22Rv1 (cell line): ENCODE results near the gene DNAH9.

Experiments
- ZFX ChIP-seq: fragments of 450-650 bp; IDR thresholded peaks from 2 replicates; pipeline ENCODE4 v1.6.1; 2017; ENCODE audit warnings: antibody characterized with exemption, borderline replicate concordance
- TF ChIP-seq, protein P1 (sequence below): fragments of 450-650 bp; IDR thresholded peaks from 2 replicates; pipeline ENCODE4 v1.5.1; 2017; ENCODE audit warnings: mild to moderate bottlenecking

DNA sequence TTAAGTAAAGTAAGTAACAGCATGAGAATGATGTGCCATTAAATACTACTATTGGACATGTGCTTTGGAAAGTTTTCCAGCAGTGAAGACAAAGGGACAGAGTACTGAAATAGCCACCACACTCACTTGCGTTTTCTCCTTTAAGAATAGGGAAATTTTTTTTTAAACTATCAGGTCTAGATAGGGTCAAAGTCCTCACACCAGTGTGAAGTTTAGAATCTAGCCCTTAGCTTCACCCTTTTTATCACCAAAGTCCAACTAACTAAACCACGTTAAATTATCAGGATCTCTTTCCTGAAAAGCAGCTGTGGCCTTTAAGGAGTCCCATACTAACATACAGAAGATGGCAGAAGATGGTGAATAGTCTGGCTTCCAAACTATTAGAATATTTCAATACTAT is 218.1 kb downstream of the DNAH9 start:
- TF ChIP-seq, protein P1, sequence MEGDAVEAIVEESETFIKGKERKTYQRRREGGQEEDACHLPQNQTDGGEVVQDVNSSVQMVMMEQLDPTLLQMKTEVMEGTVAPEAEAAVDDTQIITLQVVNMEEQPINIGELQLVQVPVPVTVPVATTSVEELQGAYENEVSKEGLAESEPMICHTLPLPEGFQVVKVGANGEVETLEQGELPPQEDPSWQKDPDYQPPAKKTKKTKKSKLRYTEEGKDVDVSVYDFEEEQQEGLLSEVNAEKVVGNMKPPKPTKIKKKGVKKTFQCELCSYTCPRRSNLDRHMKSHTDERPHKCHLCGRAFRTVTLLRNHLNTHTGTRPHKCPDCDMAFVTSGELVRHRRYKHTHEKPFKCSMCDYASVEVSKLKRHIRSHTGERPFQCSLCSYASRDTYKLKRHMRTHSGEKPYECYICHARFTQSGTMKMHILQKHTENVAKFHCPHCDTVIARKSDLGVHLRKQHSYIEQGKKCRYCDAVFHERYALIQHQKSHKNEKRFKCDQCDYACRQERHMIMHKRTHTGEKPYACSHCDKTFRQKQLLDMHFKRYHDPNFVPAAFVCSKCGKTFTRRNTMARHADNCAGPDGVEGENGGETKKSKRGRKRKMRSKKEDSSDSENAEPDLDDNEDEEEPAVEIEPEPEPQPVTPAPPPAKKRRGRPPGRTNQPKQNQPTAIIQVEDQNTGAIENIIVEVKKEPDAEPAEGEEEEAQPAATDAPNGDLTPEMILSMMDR = no peak
- TF ChIP-seq ZFX = no peak
